IMR-90 (cell line): Measurements from ENCODE around the gene PEX11A. TPM values are rescaled to one million over a fixed set of nuclear protein-coding genes. Genes with fewer than 3 reads are reported as not detected.

Experiments used
- ATAC-seq: fragments of 200-7000 bp; cut with Tn5 transposase; 2 replicates; pipeline ENCODE4 v1.9.1; 2020; ENCODE audit warnings: low read depth, mild to moderate bottlenecking, moderate library complexity
- BruUV-seq: library from RNA; stranded (reverse); fragments of 400-500 nt; replicated peaks from 2 replicates; lab custom pipeline; 2021; lab: Mats Ljungman, UMichigan
- CTCF ChIA-PET: fragments of 300-600 bp; formaldehyde crosslinking; extraction: SDS; loops from one replicate; lab custom pipeline; 2021; ENCODE audit warnings: antibody characterized with exemption; lab: Yijun Ruan, JAX
- POLR2A ChIA-PET: fragments of 300-600 bp; sonication (Branson Sonifier 250); formaldehyde crosslinking; loops from one replicate; lab custom pipeline; 2022; ENCODE audit warnings: antibody characterized with exemption; ENCODE audit not compliant: unreplicated experiment; lab: Charles Lee
- DNase-seq: peaks from one replicate; pipeline ENCODE4 v3.0.0; 2013
- H2AFZ ChIP-seq: replicated peaks from 2 replicates; pipeline ENCODE3; 2013; ENCODE audit warnings: low read length, mild to moderate bottlenecking; ENCODE audit not compliant: poor library complexity
- H2AK5ac ChIP-seq: 2 replicates; pipeline ENCODE4 v1.6.1; 2013; ENCODE audit warnings: low read depth, low read length, inconsistent platforms
- H2AK9ac ChIP-seq: replicated peaks from 2 replicates; pipeline ENCODE3; 2013; ENCODE audit warnings: mild to moderate bottlenecking, low read depth, low read length, moderate library complexity; ENCODE audit not compliant: poor library complexity
- H2BK120ac ChIP-seq: 2 replicates; pipeline ENCODE4 v1.6.1; 2013; ENCODE audit warnings: low read depth, low read length, inconsistent platforms
- H2BK15ac ChIP-seq: 3 replicates; pipeline ENCODE4 v1.6.1; 2013; ENCODE audit warnings: low read depth, low read length, inconsistent platforms
- H2BK20ac ChIP-seq: 2 replicates; pipeline ENCODE4 v1.6.1; 2013; ENCODE audit warnings: low read depth, mild to moderate bottlenecking, inconsistent platforms, low read length, moderate library complexity
- H2BK5ac ChIP-seq: 2 replicates; pipeline ENCODE4 v1.6.1; 2013; ENCODE audit warnings: mild to moderate bottlenecking, low read depth, low read length, inconsistent platforms; ENCODE audit not compliant: poor library complexity, severe bottlenecking
- H3K14ac ChIP-seq: replicated peaks from 2 replicates; pipeline ENCODE4 v1.6.1; 2013; ENCODE audit warnings: low read depth, low read length, inconsistent platforms
- H3K18ac ChIP-seq: 2 replicates; pipeline ENCODE4 v1.6.1; 2013; ENCODE audit warnings: low read depth, low read length, control low read depth
- H3K23ac ChIP-seq: 2 replicates; pipeline ENCODE4 v1.6.1; 2013; ENCODE audit warnings: low read depth, low read length, inconsistent platforms
- H3K27ac ChIP-seq: 2 replicates; pipeline ENCODE4 v1.5.1; 2013; ENCODE audit warnings: mild to moderate bottlenecking, control low read depth, low read length; ENCODE audit not compliant: insufficient read depth
- H3K27me3 ChIP-seq: 2 replicates; pipeline ENCODE4 v1.6.1; 2013; ENCODE audit warnings: low read length; ENCODE audit not compliant: control insufficient read depth, insufficient read depth
- H3K36me3 ChIP-seq: 2 replicates; pipeline ENCODE4 v1.6.1; 2013; ENCODE audit warnings: low read length, mixed read lengths; ENCODE audit not compliant: control insufficient read depth, insufficient read depth
- H3K4ac ChIP-seq: 2 replicates; pipeline ENCODE4 v1.6.1; 2013; ENCODE audit warnings: low read depth, low read length, inconsistent platforms
- H3K4me1 ChIP-seq: 2 replicates; pipeline ENCODE4 v1.6.1; 2013; ENCODE audit warnings: low read length, mixed read lengths; ENCODE audit not compliant: control insufficient read depth, insufficient read depth
- H3K4me2 ChIP-seq: 2 replicates; pipeline ENCODE4 v1.6.1; 2013; ENCODE audit warnings: low read depth, mild to moderate bottlenecking, control low read depth, low read length, moderate library complexity
- H3K4me3 ChIP-seq: 2 replicates; pipeline ENCODE4 v1.5.1; 2013; ENCODE audit warnings: low read depth, mild to moderate bottlenecking, control low read depth, low read length, moderate library complexity; ENCODE audit not compliant: insufficient read depth
- H3K56ac ChIP-seq: 2 replicates; pipeline ENCODE4 v1.6.1; 2013; ENCODE audit warnings: low read length, inconsistent platforms; ENCODE audit not compliant: insufficient read depth; ENCODE audit errors: extremely low read depth
- H3K79me1 ChIP-seq, 2 experiments: 2 replicates each; pipeline ENCODE4 v1.6.1; 2013; ENCODE audit warnings: low read length in 2 of 2, inconsistent platforms in 1 of 2, low read depth in 1 of 2
- H3K9ac ChIP-seq: 2 replicates; pipeline ENCODE4 v1.6.1; 2013; ENCODE audit warnings: low read depth, low read length, control low read depth
- H3K9me1 ChIP-seq: 2 replicates; pipeline ENCODE4 v1.6.1; 2013; ENCODE audit warnings: low read length, inconsistent platforms; ENCODE audit not compliant: insufficient read depth
- H3K9me3 ChIP-seq: 2 replicates; pipeline ENCODE4 v1.6.1; 2013; ENCODE audit warnings: low read length; ENCODE audit not compliant: control insufficient read depth, insufficient read depth
- H4K20me1 ChIP-seq: 2 replicates; pipeline ENCODE4 v1.6.1; 2013; ENCODE audit warnings: low read length, inconsistent platforms; ENCODE audit not compliant: insufficient read depth
- H4K5ac ChIP-seq: 2 replicates; pipeline ENCODE4 v1.6.1; 2013; ENCODE audit warnings: mild to moderate bottlenecking, low read depth, low read length, control low read depth
- H4K8ac ChIP-seq, 2 experiments: 2 replicates each; pipeline ENCODE4 v1.6.1; 2013; ENCODE audit warnings: low read depth in 2 of 2, low read length in 2 of 2, control low read depth in 1 of 2, inconsistent platforms in 1 of 2
- H4K91ac ChIP-seq: 2 replicates; pipeline ENCODE4 v1.6.1; 2013; ENCODE audit warnings: low read depth, low read length, inconsistent platforms; ENCODE audit not compliant: insufficient read depth
- BHLHE40 ChIP-seq: fragments of 150-350 bp; IDR thresholded peaks from 2 replicates; pipeline ENCODE4 v1.6.1; 2016; ENCODE audit warnings: mild to moderate bottlenecking, low read depth, low read length
- CEBPB ChIP-seq: IDR thresholded peaks from 2 replicates; pipeline ENCODE4 v1.6.1; 2012; ENCODE audit warnings: low read depth, low read length, improper control_type of control experiment
- CHD1 ChIP-seq: IDR thresholded peaks from 2 replicates; pipeline ENCODE4 v1.6.1; 2012; ENCODE audit warnings: low read depth, low read length, improper control_type of control experiment
- FOS ChIP-seq: fragments of 150-350 bp; IDR thresholded peaks from 2 replicates; pipeline ENCODE4 v1.6.1; 2016; ENCODE audit warnings: low read depth, low read length
- MAFK ChIP-seq: IDR thresholded peaks from 2 replicates; pipeline ENCODE4 v1.6.1; 2012; ENCODE audit warnings: low read depth, low read length, improper control_type of control experiment
- MAZ ChIP-seq: IDR thresholded peaks from 2 replicates; pipeline ENCODE4 v1.6.1; 2012; ENCODE audit warnings: low read depth, mild to moderate bottlenecking, low read length, improper control_type of control experiment, moderate library complexity, borderline replicate concordance
- MXI1 ChIP-seq: IDR thresholded peaks from 2 replicates; pipeline ENCODE4 v1.6.1; 2012; ENCODE audit warnings: low read depth, mild to moderate bottlenecking, low read length, moderate library complexity, borderline replicate concordance
- NFE2L2 ChIP-seq: fragments of 150-350 bp; IDR thresholded peaks from 2 replicates; pipeline ENCODE4 v1.6.1; 2016; ENCODE audit warnings: low read depth, mild to moderate bottlenecking, low read length
- POLR2A ChIP-seq: IDR thresholded peaks from 2 replicates; pipeline ENCODE4 v1.6.1; 2012; ENCODE audit warnings: mild to moderate bottlenecking, low read depth, low read length
- RCOR1 ChIP-seq: IDR thresholded peaks from 2 replicates; pipeline ENCODE4 v1.6.1; 2012; ENCODE audit warnings: mild to moderate bottlenecking, low read length, improper control_type of control experiment; ENCODE audit not compliant: insufficient replicate concordance
- WGBS, 2 experiments: methylation state at CpG; one replicate each; pipeline versions ENCODE4 v1.1.5 to v1.1.7; 2013; ENCODE audit warnings: missing lambda C conversion rate in 2 of 2; ENCODE audit not compliant: insufficient read length in 1 of 2; ENCODE audit errors: extremely low coverage in 2 of 2; 5-methylcytosine and 5-hydroxymethylcytosine counted together
- dilution Hi-C: fragments of 300-500 bp; cut with HindIII; formaldehyde crosslinking; loops from one replicate; pipeline ENCODE4 v1.14.3; 2018; ENCODE audit warnings: low sequenced_read_pairs; ENCODE audit not compliant: unreplicated experiment
- in situ Hi-C: fragments of 300-500 bp; cut with MboI; formaldehyde crosslinking; loops from 3 replicates; pipeline ENCODE4 v1.14.3; 2019; ENCODE audit warnings: low sequenced_read_pairs, inconsistent platforms, mixed read lengths
- intact Hi-C: fragments of 100-400 bp; cut with micrococcal nuclease; formaldehyde crosslinking; loops from 2 replicates; pipeline ENCODE4 v1.10.0; 2022
- polyA plus RNA-seq, 3 experiments: library from polyadenylated mRNA; depleted of rRNA; stranded (reverse); fragments of >200 nt; gene quantifications; 2 replicates each; pipeline ENCODE4 v1.2.3, GENCODE V29; 2012; ENCODE audit warnings: low replicate concordance in 1 of 3
- total RNA-seq: library from RNA; depleted of rRNA; stranded (reverse); fragments of >200 nt; gene quantifications from 2 replicates; pipeline ENCODE4 v1.2.3, GENCODE V29; 2012
- TF ChIP-seq, protein P1 (sequence below): fragments of 150-350 bp; IDR thresholded peaks from 2 replicates; pipeline ENCODE4 v1.6.1; 2016; ENCODE audit warnings: low read depth, mild to moderate bottlenecking, low read length, moderate library complexity, borderline replicate concordance
- TF ChIP-seq, protein P2 (sequence below): fragments of 150-350 bp; IDR thresholded peaks from 2 replicates; pipeline ENCODE4 v1.6.1; 2017; ENCODE audit warnings: mild to moderate bottlenecking, antibody characterized with exemption, low read length, low read depth

The PEX11A gene
- total and polyA plus RNA-seq, 2 of the 4 experiments (the other 2 are of a cell fraction): 4.2 to 10.2 TPM

DNA sequence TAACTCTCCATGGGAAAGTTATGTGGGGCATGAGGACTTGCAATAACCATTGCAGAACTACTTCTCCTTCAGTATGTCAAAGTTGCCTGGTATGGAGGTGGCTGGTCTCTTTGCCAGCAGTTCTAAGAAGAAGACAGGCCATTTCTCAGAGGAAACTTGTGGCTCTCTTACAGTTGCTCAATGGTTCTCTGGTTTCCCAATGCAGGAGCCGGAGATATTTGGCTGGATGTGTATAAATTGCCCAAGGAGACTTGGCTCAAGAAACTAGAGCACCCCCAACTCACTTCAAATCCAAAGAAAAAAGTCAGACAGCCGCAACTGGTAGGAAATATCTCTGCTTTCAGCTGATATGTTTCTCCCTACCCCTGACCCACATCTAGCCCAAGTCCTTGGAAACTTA lies 24.2 kb upstream of the PEX11A start:
- in situ Hi-C loops: no loop called here
- H3K27ac ChIP-seq: no peak overlapping the region
- H2BK5ac ChIP-seq: no peak overlapping the region
- TF ChIP-seq RCOR1 (no peak), CHD1 (no peak), FOS (no peak), NFE2L2 (no peak), MXI1 (no peak), CEBPB (no peak), BHLHE40 (no peak), POLR2A (no peak), MAZ (no peak), MAFK (no peak)
- TF ChIP-seq, protein P1, sequence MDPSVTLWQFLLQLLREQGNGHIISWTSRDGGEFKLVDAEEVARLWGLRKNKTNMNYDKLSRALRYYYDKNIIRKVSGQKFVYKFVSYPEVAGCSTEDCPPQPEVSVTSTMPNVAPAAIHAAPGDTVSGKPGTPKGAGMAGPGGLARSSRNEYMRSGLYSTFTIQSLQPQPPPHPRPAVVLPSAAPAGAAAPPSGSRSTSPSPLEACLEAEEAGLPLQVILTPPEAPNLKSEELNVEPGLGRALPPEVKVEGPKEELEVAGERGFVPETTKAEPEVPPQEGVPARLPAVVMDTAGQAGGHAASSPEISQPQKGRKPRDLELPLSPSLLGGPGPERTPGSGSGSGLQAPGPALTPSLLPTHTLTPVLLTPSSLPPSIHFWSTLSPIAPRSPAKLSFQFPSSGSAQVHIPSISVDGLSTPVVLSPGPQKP: no peak
- TF ChIP-seq, protein P2, sequence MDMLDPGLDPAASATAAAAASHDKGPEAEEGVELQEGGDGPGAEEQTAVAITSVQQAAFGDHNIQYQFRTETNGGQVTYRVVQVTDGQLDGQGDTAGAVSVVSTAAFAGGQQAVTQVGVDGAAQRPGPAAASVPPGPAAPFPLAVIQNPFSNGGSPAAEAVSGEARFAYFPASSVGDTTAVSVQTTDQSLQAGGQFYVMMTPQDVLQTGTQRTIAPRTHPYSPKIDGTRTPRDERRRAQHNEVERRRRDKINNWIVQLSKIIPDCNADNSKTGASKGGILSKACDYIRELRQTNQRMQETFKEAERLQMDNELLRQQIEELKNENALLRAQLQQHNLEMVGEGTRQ: no peak
- no peak overlapping the region for H3K18ac ChIP-seq
- dilution Hi-C loops: no loop called here
- DNase-seq (no peak), ATAC-seq (no peak)
- no CpG with 5 or more reads among the region's 2 CpGs for WGBS, 2 experiments
- H3K9me1 ChIP-seq: no peaks in the 10 kb centered on the region
- intact Hi-C loops: loop anchor here (10.0 kb wide), 1 partner anchor 240 kb away; no protein-coding TSS in a partner anchor
- no peak overlapping the region for H2AK5ac ChIP-seq
- no peak overlapping the region for H2AK9ac ChIP-seq
- H3K4ac ChIP-seq: no peak overlapping the region
- no peak overlapping the region for H2BK20ac ChIP-seq
- ChIA-PET POLR2A (no interaction called here), CTCF (no interaction called here)
- no peak overlapping the region for H2AFZ ChIP-seq
- no peak overlapping the region for H4K8ac ChIP-seq
- peaks cover 24% of the 10 kb centered on the region for H3K27me3 ChIP-seq
- no peaks in the 10 kb centered on the region for H3K79me1 ChIP-seq
- no peak overlapping the region for H3K4me2 ChIP-seq
- no peaks in the 10 kb centered on the region for H3K36me3 ChIP-seq
- H3K4me1 ChIP-seq: no peaks in the 10 kb centered on the region
- no peak overlapping the region for H3K9ac ChIP-seq
- H3K9me3 ChIP-seq: peaks cover 5% of the 10 kb centered on the region; the same call in 1 of the 2 replicates
- H3K23ac ChIP-seq: no peak overlapping the region
- H3K56ac ChIP-seq: no peak overlapping the region
- H3K4me3 ChIP-seq: no peak overlapping the region
- H2BK15ac ChIP-seq: no peak overlapping the region
- no peak overlapping the region for H4K91ac ChIP-seq
- H3K14ac ChIP-seq: no peak overlapping the region
- H2BK120ac ChIP-seq: no peak overlapping the region
- no TSS peak for BruUV-seq
- no peaks in the 10 kb centered on the region for H4K20me1 ChIP-seq
- H4K5ac ChIP-seq: no peak overlapping the region
